Measurements from ENCODE around the gene ODAD4. TPM values are rescaled to one million over a fixed set of nuclear protein-coding genes. Genes with fewer than 3 reads are reported as not detected.

The ODAD4 gene
- total RNA-seq, 2 experiments from 2014 or later: 0.65 to 0.72 TPM

- no peaks in the 10 kb centered on the region for H3K4me1 Mint-ChIP-seq
- DNase-seq: no peak
- no peak for ATAC-seq (ENCODE audit: low read depth)
- H3K27me3 Mint-ChIP-seq: no peaks in the 10 kb centered on the region
- H3K36me3 Mint-ChIP-seq: peaks cover 14% of the 10 kb centered on the region
- H3K27ac Mint-ChIP-seq: no peak overlapping the region
- POLR2A ChIA-PET: no interaction called here
- H3K9me3 Mint-ChIP-seq: no peaks in the 10 kb centered on the region
- no peak overlapping the region for H3K4me3 Mint-ChIP-seq
Observed at GRCh38 chr17:41906465-41907184, 23.8 kb upstream of the ODAD4 start.

- DNase-seq (no peak), ATAC-seq (ENCODE audit: low read depth) (no peak)
- no peaks in the 10 kb centered on the region for H3K4me1 Mint-ChIP-seq
- no peaks in the 10 kb centered on the region for H3K27me3 Mint-ChIP-seq
- H3K4me3 Mint-ChIP-seq: no peak overlapping the region
- H3K9me3 Mint-ChIP-seq: no peaks in the 10 kb centered on the region
- POLR2A ChIA-PET: interaction anchor here (0.6 kb wide), 1 partner anchor 58 kb away, joined by 3 read pairs; no protein-coding TSS in a partner anchor
- H3K36me3 Mint-ChIP-seq: peaks cover 10% of the 10 kb centered on the region
- H3K27ac Mint-ChIP-seq: no peak overlapping the region
Observed at GRCh38 chr17:41907185-41907556, 23.2 kb upstream of the ODAD4 start.

- H3K27me3 Mint-ChIP-seq: no peaks in the 10 kb centered on the region
- H3K9me3 Mint-ChIP-seq: no peaks in the 10 kb centered on the region
- peaks cover 3% of the 10 kb centered on the region for H3K4me1 Mint-ChIP-seq
- no peak for DNase-seq
- no peak overlapping the region for H3K27ac Mint-ChIP-seq
- ATAC-seq (ENCODE audit: low read depth): no peak
- no peak overlapping the region for H3K4me3 Mint-ChIP-seq
- H3K36me3 Mint-ChIP-seq: peaks cover 9% of the 10 kb centered on the region
- POLR2A ChIA-PET: interaction anchor here (0.6 to 1.4 kb wide), 2 partner anchors 25 to 58 kb away, joined by 3 to 4 read pairs; no protein-coding TSS in a partner anchor
Observed at GRCh38 chr17:41907633-41908539, 22.5 kb upstream of the ODAD4 start.

- H3K27ac Mint-ChIP-seq: no peak overlapping the region
- POLR2A ChIA-PET: interaction anchor here (1.4 kb wide), 1 partner anchor 24 kb away, joined by 4 read pairs; no protein-coding TSS in a partner anchor
- no peaks in the 10 kb centered on the region for H3K27me3 Mint-ChIP-seq
- DNase-seq (no peak), ATAC-seq (ENCODE audit: low read depth) (no peak)
- H3K4me3 Mint-ChIP-seq: no peak overlapping the region
- no peaks in the 10 kb centered on the region for H3K9me3 Mint-ChIP-seq
- peaks cover 6% of the 10 kb centered on the region for H3K36me3 Mint-ChIP-seq
- peaks cover 8% of the 10 kb centered on the region for H3K4me1 Mint-ChIP-seq
Observed at GRCh38 chr17:41909088-41909487, 21.3 kb upstream of the ODAD4 start.

GRCh38 chr17:41910701-41911391 is 19.6 kb upstream of the ODAD4 start:
- H3K27me3 Mint-ChIP-seq: no peaks in the 10 kb centered on the region
- H3K4me1 Mint-ChIP-seq: peaks cover 19% of the 10 kb centered on the region
- DNase-seq (no peak), ATAC-seq (ENCODE audit: low read depth) (no peak)
- H3K9me3 Mint-ChIP-seq: no peaks in the 10 kb centered on the region
- POLR2A ChIA-PET: interaction anchor here (1.0 kb wide), 1 partner anchor 8 kb away, joined by 3 read pairs; the partner anchor contains the start of gene ACLY
- no peak overlapping the region for H3K4me3 Mint-ChIP-seq
- no peak overlapping the region for H3K27ac Mint-ChIP-seq
- H3K36me3 Mint-ChIP-seq: peaks cover 9% of the 10 kb centered on the region

- POLR2A ChIA-PET: no interaction called here
- peaks cover 31% of the 10 kb centered on the region for H3K4me1 Mint-ChIP-seq
- no peaks in the 10 kb centered on the region for H3K9me3 Mint-ChIP-seq
- DNase-seq: no peak
- no peak for ATAC-seq (ENCODE audit: low read depth)
- H3K27ac Mint-ChIP-seq: no peak overlapping the region
- peaks cover 7% of the 10 kb centered on the region for H3K36me3 Mint-ChIP-seq
- H3K27me3 Mint-ChIP-seq: no peaks in the 10 kb centered on the region
- H3K4me3 Mint-ChIP-seq: no peak overlapping the region
Observed at GRCh38 chr17:41912925-41913324, 17.5 kb upstream of the ODAD4 start.

GRCh38 chr17:41913798-41914197 is 16.6 kb upstream of the ODAD4 start:
- Mint-ChIP-seq H3K4me3 (no peak overlapping the region), H3K9me3 (no peaks in the 10 kb centered on the region), H3K36me3 (peaks cover 5% of the 10 kb centered on the region), H3K27ac (no peak overlapping the region), H3K4me1 (peaks cover 31% of the 10 kb centered on the region), H3K27me3 (no peaks in the 10 kb centered on the region)
- ATAC-seq (ENCODE audit: low read depth) (no peak), DNase-seq (no peak)
- POLR2A ChIA-PET: interaction anchor here (1.2 kb wide), 1 partner anchor 19 kb away, joined by 4 read pairs; no protein-coding TSS in a partner anchor

GRCh38 chr17:41914358-41914766 is 16.1 kb upstream of the ODAD4 start:
- H3K4me1 Mint-ChIP-seq: peaks cover 31% of the 10 kb centered on the region
- DNase-seq (no peak), ATAC-seq (ENCODE audit: low read depth) (no peak)
- H3K27me3 Mint-ChIP-seq: no peaks in the 10 kb centered on the region
- no peak overlapping the region for H3K27ac Mint-ChIP-seq
- POLR2A ChIA-PET: interaction anchor here (1.2 kb wide), 1 partner anchor 19 kb away, joined by 4 read pairs; no protein-coding TSS in a partner anchor
- H3K36me3 Mint-ChIP-seq: peaks cover 5% of the 10 kb centered on the region
- no peak overlapping the region for H3K4me3 Mint-ChIP-seq
- no peaks in the 10 kb centered on the region for H3K9me3 Mint-ChIP-seq

GRCh38 chr17:41915020-41915419 is 15.4 kb upstream of the ODAD4 start:
- Mint-ChIP-seq H3K4me3 (no peak overlapping the region), H3K4me1 (peaks cover 32% of the 10 kb centered on the region)
- POLR2A ChIA-PET: interaction anchor here (0.9 kb wide), 1 partner anchor 15 kb away, joined by 3 read pairs; no protein-coding TSS in a partner anchor

GRCh38 chr17:41915566-41915965 is 14.9 kb upstream of the ODAD4 start:
- Mint-ChIP-seq H3K9me3 (no peaks in the 10 kb centered on the region), H3K27ac (peak overlapping the region; percentile 43), H3K36me3 (peaks cover 5% of the 10 kb centered on the region), H3K4me1 (peaks cover 34% of the 10 kb centered on the region), H3K27me3 (no peaks in the 10 kb centered on the region), H3K4me3 (peak overlapping the region; percentile 16)
- POLR2A ChIA-PET: interaction anchor here (0.9 kb wide), 1 partner anchor 15 kb away, joined by 3 read pairs; no protein-coding TSS in a partner anchor
- DNase-seq (no peak), ATAC-seq (ENCODE audit: low read depth) (no peak)

More at GRCh38 chr17:41915020-41915419, 15.4 kb upstream of the ODAD4 start:
- ATAC-seq (ENCODE audit: low read depth) (no peak), DNase-seq (no peak)
- H3K27ac Mint-ChIP-seq: no peak overlapping the region
- peaks cover 5% of the 10 kb centered on the region for H3K36me3 Mint-ChIP-seq
- H3K9me3 Mint-ChIP-seq: no peaks in the 10 kb centered on the region
- H3K27me3 Mint-ChIP-seq: no peaks in the 10 kb centered on the region

- Mint-ChIP-seq H3K9me3 (no peaks in the 10 kb centered on the region), H3K36me3 (peaks cover 5% of the 10 kb centered on the region), H3K27ac (peak overlapping the region; percentile 75), H3K27me3 (no peaks in the 10 kb centered on the region), H3K4me1 (peaks cover 34% of the 10 kb centered on the region), H3K4me3 (peak overlapping the region; percentile 98)
- ATAC-seq (ENCODE audit: low read depth): no peak
- POLR2A ChIA-PET: interaction anchor here (0.7 to 5.6 kb wide), 6 partner anchors 12 to 1443 kb away, joined by 3 to 78 read pairs (median 10); partner anchors contain the start of genes DNAJC7, EIF1, KLHL11 and ODAD4
- no peak for DNase-seq
Observed at GRCh38 chr17:41917192-41917591, 13.2 kb upstream of the ODAD4 start.

GRCh38 chr17:41917679-41918313 is 12.6 kb upstream of the ODAD4 start:
- no peaks in the 10 kb centered on the region for H3K9me3 Mint-ChIP-seq
- peak overlapping the region; percentile 75 for H3K27ac Mint-ChIP-seq
- ATAC-seq (ENCODE audit: low read depth) (no peak), DNase-seq (peak; percentile 63)
- H3K4me1 Mint-ChIP-seq: peaks cover 34% of the 10 kb centered on the region
- POLR2A ChIA-PET: interaction anchor here (1.0 to 5.6 kb wide), 9 partner anchors 12 to 362 kb away, joined by 3 to 78 read pairs (median 8); partner anchors contain the start of genes CNP, DNAJC7, EIF1 and KLHL11
- no peaks in the 10 kb centered on the region for H3K27me3 Mint-ChIP-seq
- H3K4me3 Mint-ChIP-seq: peak overlapping the region; percentile 98
- peaks cover 5% of the 10 kb centered on the region for H3K36me3 Mint-ChIP-seq

Measured in activated naive CD8-positive, alpha-beta T cell treated with anti-CD3 and anti-CD28 coated beads, Interleukin-2, amount 10 ng/mL, durations not matched to agents 7 days and 5 days (primary cell).